Ovary (tissue), 3 donors: ENCODE data around the gene SBNO1.

Experiments used
- POLR2A ChIP-seq: fragments of 450-650 bp; IDR thresholded peaks from one replicate; pipeline ENCODE4 v1.6.1; 2017; ENCODE audit warnings: antibody characterized with exemption, mild to moderate bottlenecking, moderate library complexity
- TF ChIP-seq, protein P1 (sequence below), 3 donors: fragments of 450-650 bp in 2 of 3; fragments of 200-600 bp in 1 of 3; IDR thresholded peaks; one replicate each; pipeline versions ENCODE4 v1.5.1 to v1.8.0; 2016 to 2022; ENCODE audit warnings: antibody characterized with exemption in 3 of 3, mild to moderate bottlenecking in 1 of 3
- donor health status: DM: no; HTN: no; CAD: no.

DNA sequence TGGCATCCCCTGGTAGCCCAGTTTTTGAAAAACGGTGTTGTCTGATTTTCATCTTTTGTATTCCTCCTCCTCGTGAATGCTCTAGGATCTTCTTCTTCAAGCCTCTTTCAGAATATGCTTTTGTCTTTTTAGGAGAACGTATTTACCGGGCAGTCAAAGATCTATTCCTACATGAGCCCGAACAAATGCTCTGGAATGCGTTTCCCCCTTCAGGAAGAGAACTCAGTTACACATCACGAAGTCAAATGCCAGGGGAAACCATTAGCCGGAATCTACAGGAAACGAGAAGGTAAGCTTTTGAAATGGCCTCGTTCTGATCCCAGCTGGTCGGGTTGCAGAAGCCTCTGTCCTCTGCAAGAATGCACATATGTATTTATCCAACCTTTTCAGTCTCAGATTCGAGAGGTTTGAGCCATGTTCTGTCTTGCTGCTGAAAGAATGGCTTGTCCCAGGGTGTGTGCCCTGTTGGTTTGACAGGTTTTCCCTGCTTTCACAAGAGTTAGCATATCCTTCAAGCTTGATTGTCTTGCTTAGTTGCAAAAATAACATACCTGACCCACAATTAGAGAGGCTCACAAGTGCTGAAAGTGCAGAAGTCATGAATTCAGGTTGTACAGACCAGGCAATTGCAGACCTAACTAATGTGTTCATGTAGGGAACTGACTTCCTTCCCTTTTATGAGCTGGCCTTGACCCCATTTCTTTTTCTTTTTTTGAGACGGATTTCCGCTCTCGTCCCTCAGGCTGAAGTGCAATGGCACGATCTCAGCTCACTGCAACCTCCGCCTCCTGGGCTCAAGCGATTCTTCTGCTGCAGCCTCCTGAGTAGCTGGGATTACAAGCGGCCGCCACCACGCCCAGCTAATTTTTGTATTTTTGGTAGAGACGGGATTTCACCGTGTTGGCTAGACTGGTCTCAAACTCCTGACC is 26.1 kb upstream of the SBNO1 start:
- TF ChIP-seq, protein P1, sequence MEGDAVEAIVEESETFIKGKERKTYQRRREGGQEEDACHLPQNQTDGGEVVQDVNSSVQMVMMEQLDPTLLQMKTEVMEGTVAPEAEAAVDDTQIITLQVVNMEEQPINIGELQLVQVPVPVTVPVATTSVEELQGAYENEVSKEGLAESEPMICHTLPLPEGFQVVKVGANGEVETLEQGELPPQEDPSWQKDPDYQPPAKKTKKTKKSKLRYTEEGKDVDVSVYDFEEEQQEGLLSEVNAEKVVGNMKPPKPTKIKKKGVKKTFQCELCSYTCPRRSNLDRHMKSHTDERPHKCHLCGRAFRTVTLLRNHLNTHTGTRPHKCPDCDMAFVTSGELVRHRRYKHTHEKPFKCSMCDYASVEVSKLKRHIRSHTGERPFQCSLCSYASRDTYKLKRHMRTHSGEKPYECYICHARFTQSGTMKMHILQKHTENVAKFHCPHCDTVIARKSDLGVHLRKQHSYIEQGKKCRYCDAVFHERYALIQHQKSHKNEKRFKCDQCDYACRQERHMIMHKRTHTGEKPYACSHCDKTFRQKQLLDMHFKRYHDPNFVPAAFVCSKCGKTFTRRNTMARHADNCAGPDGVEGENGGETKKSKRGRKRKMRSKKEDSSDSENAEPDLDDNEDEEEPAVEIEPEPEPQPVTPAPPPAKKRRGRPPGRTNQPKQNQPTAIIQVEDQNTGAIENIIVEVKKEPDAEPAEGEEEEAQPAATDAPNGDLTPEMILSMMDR (IDR thresholded peaks at IDR 0.05): no peak
- no peak for TF ChIP-seq POLR2A
